ENCODE data around the gene ITIH4.

The ITIH4 gene

DNA sequence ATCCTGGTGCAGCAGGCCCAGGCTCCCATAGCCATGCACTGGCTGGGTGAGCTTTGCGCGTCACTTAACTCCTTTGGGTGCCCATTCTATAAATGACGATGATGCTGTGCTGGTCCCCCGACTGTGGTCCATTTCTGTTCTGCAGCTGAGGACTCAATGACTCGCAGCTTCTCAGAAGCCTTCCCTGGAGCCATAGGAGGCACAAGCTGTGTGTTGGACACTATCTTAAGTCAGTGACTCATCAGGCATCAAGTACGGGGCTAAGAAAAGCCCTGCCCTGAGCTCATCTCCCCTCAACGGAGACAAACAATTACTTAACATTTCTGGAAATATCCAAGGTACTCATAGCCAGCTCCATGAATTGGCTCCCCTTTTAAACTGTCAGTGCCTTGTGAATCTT lies 18.1 kb upstream of the ITIH4 start:
- Histone ChIP-seq H3K9me3 (ENCODE audit: severe bottlenecking) (no peaks in the 10 kb centered on the region), H3K27me3 (ENCODE audit: insufficient read depth, low read depth, severe bottlenecking) (no peaks in the 10 kb centered on the region), H3K4me3 (ENCODE audit: low read depth, low read length) (no peak overlapping the region), H3K27ac (no peak overlapping the region), H3K36me3 (peaks cover 15% of the 10 kb centered on the region)
- no peak for TF ChIP-seq CTCF (IDR thresholded peaks at IDR 0.05; ENCODE audit: low read depth, low read length)
- DNase-seq = no peak

DNA sequence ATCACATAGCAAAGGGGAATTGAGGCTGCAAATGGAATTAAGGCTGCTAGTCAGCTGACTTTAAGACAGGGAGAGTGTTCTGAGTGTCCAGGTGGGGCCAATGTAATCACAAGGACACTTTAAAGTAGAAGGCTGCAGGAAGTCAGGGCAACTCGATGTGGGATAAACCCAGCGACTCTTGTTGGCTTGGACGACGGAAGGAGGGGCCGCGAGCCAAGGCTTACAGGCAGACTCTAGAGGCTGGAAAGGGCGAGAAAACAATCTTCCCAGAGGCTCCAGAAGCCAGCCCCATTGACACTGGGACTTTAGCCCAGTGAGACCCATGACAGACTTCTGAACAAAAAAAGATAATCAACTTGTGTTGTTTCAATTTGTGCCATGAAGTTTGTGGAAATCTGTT lies 17.3 kb upstream of the ITIH4 start:
- no peak for DNase-seq
- peaks cover 15% of the 10 kb centered on the region for H3K36me3 ChIP-seq
- H3K4me3 ChIP-seq (ENCODE audit: low read depth, low read length) = no peak overlapping the region
- no peaks in the 10 kb centered on the region for H3K27me3 ChIP-seq (ENCODE audit: insufficient read depth, low read depth, severe bottlenecking)
- H3K27ac ChIP-seq = no peak overlapping the region
- TF ChIP-seq CTCF (IDR thresholded peaks at IDR 0.05; ENCODE audit: low read depth, low read length) = no peak
- H3K9me3 ChIP-seq (ENCODE audit: severe bottlenecking) = no peaks in the 10 kb centered on the region

DNA sequence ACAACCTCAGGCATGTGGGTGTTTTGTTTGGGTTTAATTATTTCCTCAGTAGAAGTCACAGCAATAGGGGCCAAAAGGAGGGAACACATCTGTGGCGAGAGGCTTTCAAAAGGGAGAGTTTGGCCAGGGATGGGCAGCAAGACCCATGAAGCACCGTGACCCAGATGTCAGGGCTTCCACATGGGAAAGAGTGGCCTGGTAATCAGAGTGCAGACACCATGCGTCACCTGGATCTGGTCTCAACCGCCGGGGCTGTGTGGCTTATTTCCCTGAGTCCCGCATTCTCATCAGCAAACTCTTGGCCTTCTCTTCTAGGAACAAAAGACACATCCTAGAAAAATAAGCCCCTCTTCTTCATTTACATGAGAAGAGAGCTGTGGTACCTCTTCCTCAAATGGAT lies 16.8 kb upstream of the ITIH4 start:
- no peak overlapping the region for H3K4me3 ChIP-seq (ENCODE audit: low read depth, low read length)
- DNase-seq = no peak
- TF ChIP-seq CTCF (IDR thresholded peaks at IDR 0.05; ENCODE audit: low read depth, low read length) = no peak
- H3K36me3 ChIP-seq = peaks cover 13% of the 10 kb centered on the region
- H3K27ac ChIP-seq = no peak overlapping the region
- H3K9me3 ChIP-seq (ENCODE audit: severe bottlenecking) = no peaks in the 10 kb centered on the region
- H3K27me3 ChIP-seq (ENCODE audit: insufficient read depth, low read depth, severe bottlenecking) = no peaks in the 10 kb centered on the region

- peak; percentile 28 for DNase-seq
- Histone ChIP-seq H3K4me3 (ENCODE audit: low read depth, low read length) (peak overlapping the region; percentile 9; the same call in 1 of the 2 replicates), H3K27ac (no peak overlapping the region), H3K9me3 (ENCODE audit: severe bottlenecking) (no peaks in the 10 kb centered on the region), H3K27me3 (ENCODE audit: insufficient read depth, low read depth, severe bottlenecking) (no peaks in the 10 kb centered on the region), H3K36me3 (peaks cover 6% of the 10 kb centered on the region)
- TF ChIP-seq CTCF (IDR thresholded peaks at IDR 0.05; ENCODE audit: low read depth, low read length) = no peak
These were observed 16.0 kb upstream of the ITIH4 start for GRCh38 chr3:52846432-52846965.

DNA sequence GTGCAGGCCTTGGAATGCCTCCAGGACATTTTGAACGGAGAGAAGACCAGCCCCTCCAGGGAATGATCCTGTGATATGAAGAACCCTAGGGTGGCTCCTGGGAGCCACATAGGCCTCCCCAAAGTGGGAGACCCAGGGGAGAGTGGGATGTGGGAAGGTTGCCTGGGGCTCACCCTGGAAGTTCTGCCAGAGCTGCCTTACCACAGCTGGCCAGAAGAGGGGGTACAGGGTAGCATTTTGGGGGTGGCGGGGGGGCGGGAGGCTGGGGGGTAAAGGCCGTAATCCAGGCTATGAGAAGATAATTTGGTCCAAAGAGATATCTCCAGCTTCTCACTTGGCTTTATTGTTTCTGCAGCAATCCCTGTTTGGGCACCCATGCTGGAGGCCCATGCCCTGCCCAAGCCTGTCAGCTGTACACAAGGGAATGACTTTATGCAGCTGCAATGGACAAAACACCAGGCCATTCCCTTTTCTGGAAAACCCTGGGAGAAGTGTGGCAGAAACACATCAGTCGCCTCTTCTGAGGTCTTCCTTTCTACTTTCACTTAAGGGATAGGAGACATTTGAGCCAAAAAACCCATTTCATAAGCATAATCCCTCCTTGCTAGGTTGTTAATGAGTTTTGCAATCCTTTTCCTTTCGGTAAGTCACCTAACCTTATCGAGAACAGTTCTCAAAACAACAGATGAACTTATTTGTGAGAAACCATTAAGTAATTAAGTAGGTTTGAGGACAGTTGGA lies 15.4 kb upstream of the ITIH4 start:
- no peak overlapping the region for H3K27ac ChIP-seq
- peak; percentile 27 for DNase-seq
- H3K27me3 ChIP-seq (ENCODE audit: insufficient read depth, low read depth, severe bottlenecking) = no peaks in the 10 kb centered on the region
- H3K4me3 ChIP-seq (ENCODE audit: low read depth, low read length) = peak overlapping the region; percentile 9; the same call in 1 of the 2 replicates
- TF ChIP-seq CTCF (IDR thresholded peaks at IDR 0.05; ENCODE audit: low read depth, low read length) = peak; percentile 34; the same call in 1 of the 2 replicates
- peaks cover 1% of the 10 kb centered on the region; the same call in 1 of the 2 replicates for H3K36me3 ChIP-seq
- H3K9me3 ChIP-seq (ENCODE audit: severe bottlenecking) = no peaks in the 10 kb centered on the region

Data from WERI-Rb-1 (cell line).